ENCODE results near the gene ASB9. TPM values are rescaled to one million over a fixed set of nuclear protein-coding genes. Genes with fewer than 3 reads are reported as not detected.

Gene ASB9
- total RNA-seq, 2 donors from 2014 or later, result not detected

DNA sequence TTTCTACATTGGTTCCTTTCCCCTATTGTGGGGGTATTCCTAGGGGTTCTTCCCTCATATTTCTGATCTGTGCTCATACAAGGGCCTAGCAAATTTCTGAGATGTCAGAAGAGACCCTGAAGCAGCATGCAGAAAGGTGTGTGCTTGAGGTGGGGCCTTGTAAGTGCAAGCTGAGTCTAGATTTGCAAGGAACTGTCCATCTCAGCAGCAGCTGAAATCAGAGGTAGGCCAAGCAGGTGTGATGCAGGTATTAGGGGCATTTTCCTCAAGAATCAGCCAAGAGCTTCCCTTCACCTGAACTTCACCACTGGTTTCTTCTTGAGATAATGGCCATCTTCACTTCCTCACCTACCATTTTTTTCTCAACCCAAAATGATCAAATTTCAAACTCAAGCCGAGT is 45.1 kb downstream of the ASB9 start:
- Mint-ChIP-seq H3K27ac (no peak overlapping the region), H3K27me3 (peaks cover 0 to 16% of the 10 kb centered on the region in 2 donors), H3K9me3 (no peaks in the 10 kb centered on the region), H3K36me3 (no peaks in the 10 kb centered on the region), H3K4me3 (no peak overlapping the region), H3K4me1 (ENCODE audit: low read depth in 2 of 2) (no peaks in the 10 kb centered on the region)
- no peak for ATAC-seq
- DNase-seq (ENCODE audit: low spot score), result no peak

DNA sequence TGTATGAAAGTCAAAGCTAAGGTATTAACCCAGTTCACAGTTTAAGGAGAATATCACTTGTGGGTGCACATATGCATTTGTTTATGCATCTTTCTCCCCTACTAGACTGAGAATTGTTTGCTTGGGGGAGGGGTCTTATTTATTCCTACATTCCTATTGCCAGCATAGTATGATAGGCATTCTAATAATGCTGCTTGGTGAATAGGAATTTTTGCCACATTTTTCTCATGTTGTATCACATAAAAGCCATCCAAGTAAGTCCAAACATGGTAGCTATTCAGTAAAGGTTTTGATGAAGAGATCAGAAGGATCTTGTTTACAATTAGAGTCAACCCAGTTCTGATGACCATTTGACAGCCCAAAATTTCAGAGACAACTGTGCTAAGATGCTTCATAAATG is 48.6 kb downstream of the ASB9 start:
- Mint-ChIP-seq H3K9me3 (no peaks in the 10 kb centered on the region), H3K27me3 (peaks cover 0 to 22% of the 10 kb centered on the region in 2 donors), H3K27ac (no peak overlapping the region), H3K4me3 (no peak overlapping the region), H3K36me3 (no peaks in the 10 kb centered on the region), H3K4me1 (ENCODE audit: low read depth in 2 of 2) (no peaks in the 10 kb centered on the region)
- DNase-seq (ENCODE audit: low spot score) (no peak), ATAC-seq (no peak)

DNA sequence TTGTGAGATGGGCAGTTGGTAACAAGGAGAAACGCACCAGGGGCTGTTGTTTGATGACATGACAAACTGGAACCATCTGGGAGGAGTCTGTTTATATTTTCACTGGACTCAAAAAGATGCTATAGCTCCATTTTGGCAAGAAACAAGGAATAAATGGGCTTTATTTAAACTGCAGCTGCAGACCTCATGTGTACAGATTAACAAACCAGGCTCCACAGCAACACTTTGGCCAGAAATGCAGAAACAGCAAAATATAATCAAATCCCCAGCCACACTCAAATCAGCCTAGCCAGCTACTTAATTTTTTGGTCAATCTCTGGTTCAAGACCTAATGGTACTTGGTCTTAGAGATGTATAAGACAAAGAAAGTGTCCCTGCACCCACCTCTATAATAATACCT is 52.7 kb downstream of the ASB9 start:
- peaks cover 4% of the 10 kb centered on the region for H3K9me3 Mint-ChIP-seq
- H3K27ac Mint-ChIP-seq, result no peak overlapping the region
- no peak overlapping the region for H3K4me3 Mint-ChIP-seq
- no peaks in the 10 kb centered on the region for H3K4me1 Mint-ChIP-seq (ENCODE audit: low read depth in 2 of 2)
- ATAC-seq (no peak), DNase-seq (ENCODE audit: low spot score) (no peak)
- peaks cover 7 to 24% of the 10 kb centered on the region in 2 donors for H3K27me3 Mint-ChIP-seq
- no peaks in the 10 kb centered on the region for H3K36me3 Mint-ChIP-seq

DNA sequence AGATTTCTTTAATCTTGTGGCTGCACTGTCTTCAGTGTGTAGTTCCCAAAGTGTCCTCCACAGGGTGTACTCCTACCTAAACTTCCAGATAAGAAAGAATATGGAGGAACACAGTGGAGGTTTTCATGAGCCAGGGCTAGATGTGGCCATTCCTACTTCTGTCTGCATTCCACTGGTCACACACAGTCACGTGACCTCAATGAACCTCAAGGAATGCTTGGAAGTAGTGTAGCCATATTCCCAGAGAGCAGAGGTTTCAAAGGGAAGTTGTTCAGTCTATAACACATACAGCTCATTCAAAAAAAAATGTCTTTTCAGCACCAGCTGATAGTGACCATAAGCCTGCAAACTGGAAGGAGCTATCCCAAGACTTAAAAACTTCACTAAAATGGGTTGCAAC is 53.6 kb downstream of the ASB9 start:
- Mint-ChIP-seq H3K9me3 (peaks cover 4% of the 10 kb centered on the region), H3K36me3 (no peaks in the 10 kb centered on the region), H3K27ac (no peak overlapping the region), H3K27me3 (peaks cover 7 to 23% of the 10 kb centered on the region in 2 donors), H3K4me3 (no peak overlapping the region), H3K4me1 (ENCODE audit: low read depth in 2 of 2) (no peaks in the 10 kb centered on the region)
- ATAC-seq (no peak), DNase-seq (ENCODE audit: low spot score) (no peak)

DNA sequence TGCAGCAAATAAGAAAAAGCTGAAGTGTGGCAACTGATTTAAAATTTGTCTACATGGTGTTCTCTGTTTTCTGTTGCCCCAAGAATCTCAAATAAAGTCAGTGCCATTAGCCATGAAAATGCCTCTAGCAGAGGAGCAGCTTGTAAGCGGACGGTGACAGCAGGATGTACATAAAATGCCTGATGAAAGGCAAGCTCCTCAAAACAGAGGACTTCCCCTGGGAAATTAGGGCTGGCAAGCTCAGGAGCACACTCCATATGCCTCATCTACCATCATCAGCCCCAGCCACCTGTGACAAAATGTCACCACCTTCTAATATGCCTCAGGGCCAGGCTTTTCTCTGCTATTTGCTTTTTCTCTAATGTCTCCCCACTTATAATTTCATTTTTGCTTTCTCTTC is 54.5 kb downstream of the ASB9 start:
- DNase-seq (ENCODE audit: low spot score) (no peak), ATAC-seq (no peak)
- peaks cover 7 to 20% of the 10 kb centered on the region in 2 donors for H3K27me3 Mint-ChIP-seq
- H3K36me3 Mint-ChIP-seq, result no peaks in the 10 kb centered on the region
- H3K4me3 Mint-ChIP-seq, result no peak overlapping the region
- H3K27ac Mint-ChIP-seq, result no peak overlapping the region
- H3K4me1 Mint-ChIP-seq (ENCODE audit: low read depth in 2 of 2), result no peaks in the 10 kb centered on the region
- H3K9me3 Mint-ChIP-seq, result peaks cover 4% of the 10 kb centered on the region

DNA sequence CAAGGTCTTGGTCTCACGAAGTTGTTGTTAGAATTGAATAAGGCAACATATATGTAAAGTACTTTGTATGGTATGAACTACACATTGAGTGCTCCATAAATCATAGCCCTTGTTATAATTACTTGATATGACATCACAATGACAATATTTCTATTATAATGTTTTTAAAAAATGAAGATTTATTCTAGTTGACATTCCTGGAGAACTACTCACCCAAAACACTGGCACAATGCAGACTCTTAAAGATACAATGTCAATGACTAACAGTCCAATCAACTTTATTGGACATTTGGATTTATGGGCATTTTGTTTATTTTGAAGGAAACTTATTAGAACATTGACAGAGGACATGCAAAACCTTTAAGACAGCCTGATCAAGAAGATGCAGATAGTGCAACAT is 55.3 kb downstream of the ASB9 start:
- Mint-ChIP-seq H3K36me3 (no peaks in the 10 kb centered on the region), H3K27me3 (peaks cover 7 to 20% of the 10 kb centered on the region in 2 donors), H3K4me3 (no peak overlapping the region), H3K4me1 (ENCODE audit: low read depth in 2 of 2) (no peaks in the 10 kb centered on the region), H3K9me3 (peaks cover 4% of the 10 kb centered on the region), H3K27ac (no peak overlapping the region)
- ATAC-seq, result no peak
- DNase-seq (ENCODE audit: low spot score), result no peak

DNA sequence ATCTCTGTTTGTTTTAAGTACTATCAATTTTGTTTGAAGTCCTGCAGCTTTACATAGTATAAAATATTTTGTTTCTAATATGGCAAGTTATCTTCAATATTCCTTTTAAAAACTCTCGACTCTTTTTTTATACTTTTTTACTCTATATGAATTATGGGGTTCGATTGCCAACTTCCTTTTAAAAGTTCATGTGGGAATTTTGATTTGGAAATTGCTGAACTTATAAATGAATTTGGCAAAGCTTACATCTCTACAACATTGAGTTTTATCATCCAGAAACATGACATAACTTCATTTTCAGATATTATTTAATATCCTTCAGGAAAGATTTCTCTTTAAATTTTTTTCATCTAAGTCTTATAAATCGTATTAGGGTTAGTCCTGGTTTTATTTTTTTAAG is 60.8 kb downstream of the ASB9 start:
- Mint-ChIP-seq H3K36me3 (peaks cover 6% of the 10 kb centered on the region), H3K4me1 (ENCODE audit: low read depth in 2 of 2) (peaks cover 8 to 11% of the 10 kb centered on the region in 2 donors), H3K9me3 (peaks cover 3% of the 10 kb centered on the region), H3K27me3 (peaks cover 0 to 11% of the 10 kb centered on the region in 2 donors), H3K4me3 (no peak overlapping the region), H3K27ac (no peak overlapping the region)
- ATAC-seq (no peak), DNase-seq (ENCODE audit: low spot score) (no peak)

DNA sequence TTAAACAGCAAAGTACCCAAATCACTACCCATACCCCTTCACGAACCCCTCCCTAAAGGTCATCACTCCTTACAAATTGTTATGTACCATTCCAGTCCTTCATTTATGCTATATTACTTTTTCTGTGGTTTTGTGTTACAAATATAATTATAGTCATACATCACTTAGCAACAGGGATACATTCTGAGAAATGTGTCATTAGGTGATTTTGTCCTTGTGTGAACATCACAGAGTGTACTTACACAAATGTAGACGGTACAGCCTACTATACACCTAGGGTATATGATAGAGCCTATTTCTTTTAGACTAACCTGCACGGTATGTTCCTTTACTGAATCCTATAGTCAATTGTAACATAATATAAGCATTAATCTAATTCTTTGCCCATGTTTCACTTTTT is 61.9 kb downstream of the ASB9 start:
- Mint-ChIP-seq H3K9me3 (peaks cover 3% of the 10 kb centered on the region), H3K27me3 (peaks cover 0 to 6% of the 10 kb centered on the region in 2 donors), H3K27ac (peak overlapping the region in 1 of 2 donors; percentile 89), H3K4me3 (no peak overlapping the region), H3K36me3 (peaks cover 6% of the 10 kb centered on the region), H3K4me1 (ENCODE audit: low read depth in 2 of 2) (peaks cover 8 to 22% of the 10 kb centered on the region in 2 donors)
- ATAC-seq (peak in 1 of 2 donors; percentile 31), DNase-seq (ENCODE audit: low spot score) (no peak)

DNA sequence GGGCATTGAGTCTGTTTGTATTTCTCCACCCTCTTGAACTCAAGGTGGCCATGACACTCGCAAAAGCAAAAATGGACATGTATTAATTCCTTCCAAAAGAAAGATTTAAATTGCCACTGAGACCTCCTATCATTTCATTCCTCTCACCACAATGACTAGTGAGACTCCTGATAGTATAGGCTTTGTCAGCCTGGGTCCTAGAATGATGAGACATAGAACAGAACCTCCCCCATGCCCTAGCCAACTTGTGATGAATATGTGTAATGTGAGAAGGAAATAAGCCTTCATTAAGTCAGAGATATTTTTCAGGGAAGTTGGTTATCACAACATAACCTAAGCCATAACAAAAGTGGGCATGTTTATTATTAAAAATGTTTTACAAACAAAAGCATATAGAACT is 62.5 kb downstream of the ASB9 start:
- Mint-ChIP-seq H3K9me3 (peaks cover 3% of the 10 kb centered on the region), H3K27ac (peak overlapping the region in 1 of 2 donors; percentile 89), H3K36me3 (peaks cover 6% of the 10 kb centered on the region), H3K4me3 (peak overlapping the region; percentile 58), H3K27me3 (peaks cover 0 to 3% of the 10 kb centered on the region in 2 donors), H3K4me1 (ENCODE audit: low read depth in 2 of 2) (peaks cover 11 to 28% of the 10 kb centered on the region in 2 donors)
- ATAC-seq, result peak in 1 of 2 donors; percentile 60
- no peak for DNase-seq (ENCODE audit: low spot score)

DNA sequence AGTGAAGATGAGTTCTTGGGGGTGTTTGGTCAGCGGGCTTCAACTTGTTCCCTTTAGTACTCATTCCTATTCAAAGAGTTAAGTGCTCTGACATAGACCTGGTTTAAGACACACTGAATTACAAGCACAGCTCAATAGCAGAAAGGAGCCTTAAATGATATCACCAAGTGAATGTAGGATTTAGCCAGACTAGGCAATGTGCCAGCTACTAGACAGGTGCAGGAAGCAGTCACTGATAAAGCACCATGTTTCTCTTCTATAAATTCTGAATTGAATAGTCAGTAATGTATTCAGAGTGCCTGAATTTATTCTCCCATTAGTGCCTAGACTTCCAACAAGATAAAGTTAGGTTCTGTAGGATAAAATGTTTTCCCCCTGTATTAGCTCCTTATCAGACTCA is 63.6 kb downstream of the ASB9 start:
- Mint-ChIP-seq H3K27ac (peak overlapping the region; percentile 28 to 89), H3K27me3 (peaks cover 0 to 6% of the 10 kb centered on the region in 2 donors), H3K9me3 (peaks cover 5% of the 10 kb centered on the region), H3K4me1 (ENCODE audit: low read depth in 2 of 2) (peaks cover 17 to 37% of the 10 kb centered on the region in 2 donors), H3K4me3 (no peak overlapping the region), H3K36me3 (peaks cover 6% of the 10 kb centered on the region)
- ATAC-seq (no peak), DNase-seq (ENCODE audit: low spot score) (no peak)

DNA sequence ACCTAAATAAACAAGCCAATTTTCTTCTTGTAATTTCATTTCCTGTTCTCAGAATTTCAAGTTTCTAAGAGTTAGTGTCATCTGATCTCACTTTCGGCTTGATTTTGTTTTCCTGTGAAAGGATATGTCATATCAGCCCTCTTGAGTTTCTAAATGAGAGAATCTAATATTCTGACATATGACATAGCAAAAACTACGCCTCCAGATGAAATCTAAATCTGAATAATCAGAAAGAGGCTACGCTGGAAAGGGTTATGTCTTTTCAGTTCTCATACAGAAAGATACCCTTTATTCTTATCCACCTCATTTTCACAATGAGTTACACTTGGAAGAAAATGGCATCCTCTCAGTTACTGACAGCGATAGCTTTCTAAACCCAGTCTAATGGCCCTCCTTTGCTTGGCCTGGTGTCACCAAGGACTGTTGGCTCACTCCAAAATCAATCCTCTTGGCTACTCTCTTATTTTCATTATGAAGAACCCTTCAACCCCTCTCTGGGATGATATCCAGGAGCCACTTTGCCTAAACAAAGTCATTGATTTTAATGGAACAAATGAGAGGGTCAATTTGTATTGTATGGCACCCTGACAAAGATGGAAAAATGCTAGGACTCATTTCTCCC is 65.6 kb downstream of the ASB9 start:
- no peak for DNase-seq (ENCODE audit: low spot score)
- H3K27ac Mint-ChIP-seq, result peak overlapping the region; percentile 19 to 89
- H3K4me1 Mint-ChIP-seq (ENCODE audit: low read depth in 2 of 2), result peaks cover 19 to 39% of the 10 kb centered on the region in 2 donors
- peak overlapping the region; percentile 81 for H3K4me3 Mint-ChIP-seq
- H3K27me3 Mint-ChIP-seq, result peaks cover 0 to 8% of the 10 kb centered on the region in 2 donors
- H3K9me3 Mint-ChIP-seq, result peaks cover 7% of the 10 kb centered on the region
- ATAC-seq, result peak; percentile 69 to 73
- peaks cover 6% of the 10 kb centered on the region for H3K36me3 Mint-ChIP-seq

DNA sequence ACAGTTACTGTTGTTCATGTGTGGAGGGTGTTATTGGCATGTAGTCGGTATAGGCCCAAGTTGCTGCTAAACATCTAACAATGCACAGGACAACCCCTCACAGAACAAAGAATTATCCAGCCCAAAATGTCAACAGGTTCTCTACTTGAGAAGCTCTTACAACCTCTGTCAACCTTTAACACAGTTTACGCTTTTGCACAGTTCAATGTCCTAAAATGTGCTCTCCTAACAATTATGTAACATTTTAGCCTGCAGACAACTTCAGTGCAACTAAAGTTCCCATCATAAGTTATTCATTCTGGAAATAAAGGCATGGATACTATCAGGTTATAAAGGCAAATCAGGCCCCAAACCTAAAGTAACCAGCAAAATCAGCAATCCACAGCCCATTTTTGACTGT is 66.2 kb downstream of the ASB9 start:
- H3K27me3 Mint-ChIP-seq, result peaks cover 0 to 10% of the 10 kb centered on the region in 2 donors
- peaks cover 19 to 39% of the 10 kb centered on the region in 2 donors for H3K4me1 Mint-ChIP-seq (ENCODE audit: low read depth in 2 of 2)
- H3K36me3 Mint-ChIP-seq, result peaks cover 6% of the 10 kb centered on the region
- no peak for ATAC-seq
- DNase-seq (ENCODE audit: low spot score), result no peak
- peak overlapping the region; percentile 81 for H3K4me3 Mint-ChIP-seq
- peaks cover 7% of the 10 kb centered on the region for H3K9me3 Mint-ChIP-seq
- peak overlapping the region; percentile 19 to 89 for H3K27ac Mint-ChIP-seq

DNA sequence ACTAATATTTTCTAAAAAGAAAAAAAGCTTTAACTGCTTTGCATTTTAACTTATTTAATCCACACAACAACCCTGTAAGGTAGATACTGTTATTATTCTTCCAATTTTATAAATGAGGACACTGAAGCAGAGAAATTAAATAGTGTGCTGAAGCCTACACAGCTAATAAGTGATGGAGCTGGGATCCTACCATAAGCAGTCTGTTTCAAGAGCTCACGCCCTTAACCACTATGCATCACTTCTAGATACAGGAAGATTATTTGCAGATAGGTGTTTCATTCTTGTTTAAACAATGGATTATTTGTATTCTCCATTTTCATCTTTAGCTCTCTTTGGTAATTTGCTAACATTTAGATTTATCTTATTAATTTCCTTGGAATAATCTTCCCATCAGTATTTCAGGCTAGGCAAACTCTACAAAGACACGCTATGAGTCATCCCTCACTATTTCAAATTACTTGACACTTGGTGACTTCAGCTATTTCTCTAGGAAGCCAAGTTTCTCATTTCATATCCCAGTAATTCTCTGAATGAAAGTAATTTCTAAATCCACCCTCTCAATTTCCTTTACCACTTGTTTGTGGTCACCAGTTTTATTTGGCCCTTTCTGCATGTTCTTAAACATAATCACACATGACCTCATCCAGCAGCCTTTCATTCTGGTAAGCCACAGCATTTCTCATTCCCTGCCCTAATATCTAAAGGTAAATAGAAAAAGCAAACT is 67.3 kb downstream of the ASB9 start:
- H3K4me3 Mint-ChIP-seq, result peak overlapping the region; percentile 81
- peak overlapping the region; percentile 19 to 89 for H3K27ac Mint-ChIP-seq
- peak; percentile 76 to 77 for ATAC-seq
- peaks cover 7% of the 10 kb centered on the region for H3K9me3 Mint-ChIP-seq
- H3K27me3 Mint-ChIP-seq, result peaks cover 0 to 10% of the 10 kb centered on the region in 2 donors
- peaks cover 15 to 39% of the 10 kb centered on the region in 2 donors for H3K4me1 Mint-ChIP-seq (ENCODE audit: low read depth in 2 of 2)
- H3K36me3 Mint-ChIP-seq, result peaks cover 6% of the 10 kb centered on the region
- DNase-seq (ENCODE audit: low spot score), result no peak

DNA sequence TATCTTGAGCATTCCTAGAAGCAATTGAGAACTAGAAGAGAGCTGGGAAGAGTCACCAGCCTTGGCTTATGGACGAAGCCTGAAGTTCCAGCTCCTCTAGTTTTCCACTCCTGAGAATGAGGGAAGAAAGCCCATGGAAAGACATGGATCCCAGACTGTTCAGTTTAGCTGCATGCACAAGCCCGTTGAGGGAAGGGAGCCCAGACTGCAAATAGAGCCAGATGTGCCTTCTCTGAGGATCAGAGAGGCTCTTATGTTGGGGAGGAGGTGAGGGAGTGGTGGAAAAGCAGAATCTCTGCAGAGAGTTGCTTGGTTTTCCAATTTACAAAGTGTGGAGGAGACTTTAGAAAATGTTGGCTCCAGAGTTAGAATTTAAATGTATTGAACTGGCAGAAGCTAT is 69.0 kb downstream of the ASB9 start:
- Mint-ChIP-seq H3K9me3 (peaks cover 7% of the 10 kb centered on the region), H3K27me3 (peaks cover 0 to 10% of the 10 kb centered on the region in 2 donors), H3K4me3 (no peak overlapping the region), H3K36me3 (peaks cover 6% of the 10 kb centered on the region), H3K27ac (peak overlapping the region in 1 of 2 donors; percentile 51), H3K4me1 (ENCODE audit: low read depth in 2 of 2) (peaks cover 15 to 39% of the 10 kb centered on the region in 2 donors)
- no peak for DNase-seq (ENCODE audit: low spot score)
- no peak for ATAC-seq

Measured in natural killer cell treated with Interleukin-12 subunit alpha and Interleukin-12 subunit beta and Interleukin-15 and Interleukin-18, amount 100 ng/mL, for 72 hours (primary cell).